NCI-H460 (cell line): ENCODE data around the gene SUPV3L1. TPM values are rescaled to one million over a fixed set of nuclear protein-coding genes. Genes with fewer than 3 reads are reported as not detected.
"Not testable (repeated sequence)": the region's sequence is repeated elsewhere in the genome, so short reads cannot be mapped to it uniquely, and the experiment has no call there.

ENCODE experiments used
- DNase-seq: peaks from one replicate; pipeline ENCODE4 v3.0.0-alpha.2; 2016; ENCODE audit warnings: low read depth; ENCODE audit errors: extremely low read depth
- polyA plus RNA-seq: library from polyadenylated mRNA; depleted of rRNA; stranded (reverse); fragments of >200 nt; gene quantifications from 2 replicates; pipeline ENCODE4 v1.2.3, GENCODE V29; 2014; cell fraction: nucleus; rRNA removed
- total RNA-seq: library from RNA; depleted of rRNA; stranded (reverse); fragments of >200 nt; shearing (Covaris generic); gene quantifications from 2 replicates; pipeline ENCODE4 v1.2.3, GENCODE V29; 2014; rRNA removed

Gene SUPV3L1
- 75.9 and 79.0 TPM in 2 replicates for total RNA-seq
- 71.2 and 78.9 TPM in 2 replicates for polyA plus RNA-seq

GRCh38 chr10:69179743-69180524, at the start of gene SUPV3L1:
SUPV3L1 (plus strand) TSS chr10:69180234; CDS start chr10:69180292, 58 bp downstream.
- DNase-seq, result peak; percentile 97

- DNase-seq, result no peak
These were observed 49.8 kb upstream of the SUPV3L1 start for GRCh38 chr10:69130251-69130650.

- DNase-seq, result no peak
These were observed 40.1 kb upstream of the SUPV3L1 start for GRCh38 chr10:69139961-69140360.

GRCh38 chr10:69141304-69141703, 38.7 kb upstream of the SUPV3L1 start:
- DNase-seq, result no peak

- DNase-seq, result not testable (repeated sequence)
These were observed 38.0 kb upstream of the SUPV3L1 start for GRCh38 chr10:69142074-69142473.

DNA sequence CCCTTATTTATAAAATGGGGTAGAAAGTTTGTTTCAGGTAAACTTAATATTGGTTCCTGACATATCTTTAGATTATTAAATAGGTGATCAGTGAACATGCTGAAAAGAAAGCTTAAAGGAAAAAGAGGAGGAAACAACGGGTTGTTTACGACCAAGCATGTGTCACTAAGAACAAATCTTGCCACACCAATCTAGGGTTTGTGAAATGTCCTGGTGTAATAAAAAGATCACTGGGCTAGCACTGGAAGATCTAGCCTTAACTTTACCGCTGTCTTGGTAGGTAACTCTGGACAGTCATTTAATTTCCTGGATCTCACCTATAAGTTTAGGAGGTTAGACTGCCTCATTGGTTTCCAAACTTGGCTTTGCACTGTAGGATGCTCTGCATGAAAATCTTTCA, 37.1 kb upstream of the SUPV3L1 start:
- no peak for DNase-seq

GRCh38 chr10:69145329-69145728, 34.7 kb upstream of the SUPV3L1 start:
- DNase-seq, result no peak

DNA sequence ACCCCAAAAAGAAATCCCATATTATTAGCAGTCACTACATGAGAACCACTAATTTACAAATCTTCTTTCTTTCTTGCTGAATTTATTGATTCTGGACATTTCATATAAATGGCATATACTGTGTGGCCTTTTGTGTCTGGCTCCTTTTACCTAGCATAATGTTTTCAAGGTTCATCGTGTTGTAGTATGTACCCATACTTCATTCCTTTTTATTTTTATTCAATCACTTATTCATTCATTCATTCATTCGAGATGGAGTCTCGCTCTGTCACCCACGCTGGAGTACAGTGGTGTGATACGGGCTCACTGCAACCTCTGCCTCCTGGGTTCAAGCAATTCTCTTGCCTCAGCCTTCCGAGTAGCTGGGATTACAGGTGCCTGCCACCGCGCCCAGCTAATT, 34.2 kb upstream of the SUPV3L1 start:
- DNase-seq, result no peak

DNA sequence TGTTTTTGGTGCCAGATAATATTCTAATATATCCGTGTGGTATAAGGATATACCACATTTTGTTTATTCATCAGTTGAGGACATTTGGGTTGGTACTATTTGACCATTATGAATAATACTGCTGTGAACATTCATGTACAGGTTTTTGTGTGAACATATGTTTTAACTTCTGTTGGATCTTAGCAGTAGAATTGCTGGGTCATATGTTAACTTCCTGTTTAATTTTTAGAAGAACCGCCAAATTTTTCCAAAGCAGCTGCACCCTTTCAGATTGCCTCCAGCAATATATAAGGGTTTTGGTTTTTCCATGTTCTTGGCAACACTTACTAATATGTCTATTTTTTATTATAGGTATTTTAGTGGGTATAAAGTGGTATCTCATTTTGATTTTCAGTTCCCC, 33.3 kb upstream of the SUPV3L1 start:
- no peak for DNase-seq

DNA sequence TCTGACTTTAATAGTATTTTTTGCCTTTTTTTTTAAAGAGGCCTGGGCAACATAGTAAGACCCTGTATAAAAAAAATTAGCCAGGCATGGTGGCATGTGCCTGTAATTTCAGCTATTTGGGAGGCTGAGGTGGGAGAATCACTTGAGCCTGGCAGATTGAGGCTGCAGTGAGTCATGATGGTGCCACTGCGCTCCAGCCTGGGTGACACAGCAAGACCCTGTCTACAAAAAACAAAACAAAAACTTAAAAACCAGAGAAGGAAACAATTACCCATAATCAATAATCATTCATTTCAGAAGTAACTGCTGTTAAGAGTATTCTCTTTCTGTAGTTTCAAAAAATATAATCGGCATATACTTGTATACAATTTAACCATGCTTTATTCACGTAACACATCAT, 28.1 kb upstream of the SUPV3L1 start:
- no peak for DNase-seq

- no peak for DNase-seq
These were observed 26.8 kb upstream of the SUPV3L1 start for GRCh38 chr10:69153227-69153626.

- no peak for DNase-seq
These were observed 19.2 kb upstream of the SUPV3L1 start for GRCh38 chr10:69160809-69161241.

DNA sequence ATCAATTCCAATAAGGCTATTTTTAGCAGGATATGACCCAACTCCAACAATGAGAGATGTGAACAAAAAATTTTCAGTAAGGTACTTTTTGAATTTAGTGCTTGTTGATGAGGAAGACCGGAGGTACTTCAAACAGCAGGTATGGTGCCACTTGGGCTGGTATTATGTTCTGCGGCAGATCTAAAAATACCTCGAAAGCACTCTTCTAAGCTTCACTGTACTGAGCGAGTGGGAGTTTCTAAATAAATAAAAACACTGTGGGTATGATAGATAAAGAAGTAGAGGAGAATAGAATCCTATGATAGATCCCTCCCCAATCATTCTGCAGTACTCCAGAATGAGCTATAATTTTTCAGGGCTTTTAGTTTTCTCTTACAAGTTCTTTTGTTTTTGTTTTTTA, 11.5 kb upstream of the SUPV3L1 start:
- no peak for DNase-seq

- no peak for DNase-seq
These were observed 7.6 kb upstream of the SUPV3L1 start for GRCh38 chr10:69172241-69172982.

DNA sequence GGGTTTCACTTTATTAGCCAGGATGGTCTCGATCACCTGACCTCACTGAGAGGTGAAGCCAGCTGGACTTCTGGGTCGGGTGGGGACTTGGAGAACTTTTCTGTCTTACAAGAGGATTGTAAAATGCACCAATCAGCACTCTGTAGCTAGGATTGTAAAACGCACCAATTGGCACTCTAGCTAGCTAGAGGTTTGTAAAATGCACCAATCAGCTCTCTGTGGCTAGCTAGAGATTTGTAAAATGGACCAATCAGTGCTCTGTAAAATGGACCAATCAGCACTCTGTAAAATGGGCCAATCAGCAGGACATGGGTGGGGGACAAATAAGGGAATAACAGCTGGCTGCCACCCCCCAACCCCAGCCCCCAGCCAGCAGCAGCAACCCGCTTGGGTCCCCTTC, 4.7 kb upstream of the SUPV3L1 start:
- not testable (repeated sequence) for DNase-seq

GRCh38 chr10:69176823-69177222, 3.2 kb upstream of the SUPV3L1 start:
- no peak for DNase-seq

DNA sequence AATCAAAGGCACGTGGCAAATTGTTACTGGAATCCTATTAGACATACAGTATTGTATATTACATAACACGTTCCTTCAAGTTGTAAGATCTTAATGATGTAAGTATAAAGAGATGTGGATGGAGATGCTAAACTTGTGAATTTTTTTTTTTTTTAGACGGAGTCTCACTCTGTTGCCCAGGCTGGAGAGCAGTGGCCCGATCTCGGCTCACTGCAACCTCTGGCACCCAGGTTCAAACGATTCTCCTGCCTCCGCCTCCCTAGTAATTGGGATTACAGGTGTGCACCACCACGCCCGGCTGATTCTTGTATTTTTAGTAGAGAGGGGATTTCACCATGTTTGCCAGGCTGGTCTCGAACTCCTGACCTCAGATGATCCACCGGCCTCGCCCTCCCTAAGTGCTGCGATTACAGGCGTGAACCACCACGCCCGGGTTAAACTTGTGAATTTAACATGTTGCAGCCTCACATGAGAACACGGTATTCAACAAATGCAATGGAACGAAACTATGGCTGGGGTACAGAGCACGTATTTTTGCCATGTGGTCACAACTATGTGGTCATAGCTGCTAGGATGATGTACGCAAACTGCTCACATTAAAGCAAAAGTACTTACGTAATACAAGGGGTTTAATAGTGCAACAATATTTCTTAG, 818 bp upstream of the SUPV3L1 start:
- DNase-seq, result no peak

GRCh38 chr10:69180525-69181204, 631 bp downstream of the SUPV3L1 start:
- DNase-seq, result no peak

- no peak for DNase-seq
These were observed 1.4 kb downstream of the SUPV3L1 start for GRCh38 chr10:69181433-69181832.

- DNase-seq, result no peak
These were observed 2.0 kb downstream of the SUPV3L1 start for GRCh38 chr10:69182005-69182404.

DNA sequence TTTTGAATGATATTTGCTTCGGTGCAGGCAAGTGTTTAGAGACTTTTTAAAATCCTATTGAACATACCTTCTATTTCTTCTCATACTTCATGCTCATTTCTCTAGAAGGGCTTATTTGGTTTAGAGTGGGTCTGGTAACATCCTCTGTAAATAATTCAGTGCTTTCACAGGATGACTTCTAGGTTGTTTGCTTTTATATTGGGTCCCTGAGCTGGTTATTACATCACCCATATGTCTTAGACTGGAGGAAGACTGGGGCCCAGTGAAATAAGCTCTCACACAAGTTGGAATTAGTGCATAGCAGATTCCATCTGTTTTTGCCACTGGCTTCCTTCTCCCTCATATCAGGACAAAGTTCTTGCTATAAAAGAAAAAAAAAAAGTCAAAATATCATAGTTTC, 6.5 kb downstream of the SUPV3L1 start:
- no peak for DNase-seq
